Lung (tissue), 12 donors: ENCODE data around the gene NARF. TPM values are rescaled to one million over a fixed set of nuclear protein-coding genes. Genes with fewer than 3 reads are reported as not detected.
A peak's percentile ranks its signal among the peaks of the same experiment; 100 is the strongest.

Experiments
- ATAC-seq: fragments of 200-7000 bp; cut with Tn5 transposase; one replicate; pipeline ENCODE4 v1.9.1; 2020; ENCODE audit warnings: moderate number of reproducible peaks; ENCODE audit not compliant: insufficient read depth, low FRiP score
- DNase-seq, 3 donors: peaks; one replicate each; pipeline ENCODE4 v3.0.0-alpha.2; 2013 to 2017
- H3K27ac ChIP-seq, 2 donors: one replicate each; pipeline ENCODE4 v1.5.1; 2013; ENCODE audit warnings: mild to moderate bottlenecking in 2 of 2, moderate library complexity in 2 of 2, control low read depth in 1 of 2, inconsistent platforms in 1 of 2, low read depth in 1 of 2, low read length in 1 of 2
- H3K27me3 ChIP-seq, 3 donors: one replicate each; pipeline ENCODE4 v1.5.1; 2013; ENCODE audit warnings: low read length in 2 of 3; ENCODE audit not compliant: control insufficient read depth in 3 of 3, insufficient read depth in 3 of 3
- H3K36me3 ChIP-seq, 4 donors: one replicate each; pipeline ENCODE4 v1.5.1; 2013; ENCODE audit warnings: low read length in 4 of 4, mild to moderate bottlenecking in 1 of 4, moderate library complexity in 1 of 4; ENCODE audit not compliant: control insufficient read depth in 4 of 4, insufficient read depth in 4 of 4
- H3K4me1 ChIP-seq, 5 donors: one replicate each; pipeline ENCODE4 v1.5.1; 2013; ENCODE audit warnings: low read length in 5 of 5, mild to moderate bottlenecking in 2 of 5, moderate library complexity in 1 of 5; ENCODE audit not compliant: control insufficient read depth in 5 of 5, insufficient read depth in 5 of 5
- H3K4me3 ChIP-seq: one replicate; pipeline ENCODE4 v1.5.1; 2013; ENCODE audit warnings: mild to moderate bottlenecking, control low read depth, moderate library complexity
- H3K9ac ChIP-seq, 2 donors: one replicate each; pipeline ENCODE4 v1.5.1; 2013; ENCODE audit warnings: low read length in 2 of 2, control low read depth in 1 of 2; ENCODE audit not compliant: insufficient read depth in 1 of 2
- H3K9me3 ChIP-seq, 4 donors: one replicate each; pipeline ENCODE4 v1.5.1; 2013; ENCODE audit warnings: low read length in 3 of 4, mild to moderate bottlenecking in 1 of 4, moderate library complexity in 1 of 4; ENCODE audit not compliant: control insufficient read depth in 4 of 4, insufficient read depth in 3 of 4
- WGBS, 2 donors: extraction: QIAGEN DNeasy Blood & Tissue Kit; methylation state at CpG; one replicate each; pipeline ENCODE4 v1.1.7; 2013; 5-methylcytosine and 5-hydroxymethylcytosine counted together
- polyA plus RNA-seq, 2 donors: library from polyadenylated mRNA; stranded (reverse); fragments of 200-250 nt; gene quantifications; one replicate each; pipeline ENCODE4 v1.2.1, GENCODE V29; 2013
- total RNA-seq, 2 donors: library from RNA; depleted of rRNA in 1 of 2; stranded (reverse); fragments of >200 nt in 1 of 2; gene quantifications; one replicate each; pipeline ENCODE4 v1.2.1, GENCODE V29; 2014 to 2021
- TF ChIP-seq, protein P1 (sequence below): IDR thresholded peaks from 2 replicates; pipeline ENCODE4 v1.5.1; 2012; ENCODE audit warnings: mild to moderate bottlenecking; ENCODE audit errors: control extremely low read depth, extremely low read depth
- donor health status: control.
- donor health status: control.
- donor health status: Bipolar disorder and iron deficiency.
- donor health status: healthy.
- donor health status: DM: yes; HTN: yes; CAD: no.

The NARF gene
- total and polyA plus RNA-seq, 4 donors, result 54.7 to 60.1 (median 58.7) TPM

DNA sequence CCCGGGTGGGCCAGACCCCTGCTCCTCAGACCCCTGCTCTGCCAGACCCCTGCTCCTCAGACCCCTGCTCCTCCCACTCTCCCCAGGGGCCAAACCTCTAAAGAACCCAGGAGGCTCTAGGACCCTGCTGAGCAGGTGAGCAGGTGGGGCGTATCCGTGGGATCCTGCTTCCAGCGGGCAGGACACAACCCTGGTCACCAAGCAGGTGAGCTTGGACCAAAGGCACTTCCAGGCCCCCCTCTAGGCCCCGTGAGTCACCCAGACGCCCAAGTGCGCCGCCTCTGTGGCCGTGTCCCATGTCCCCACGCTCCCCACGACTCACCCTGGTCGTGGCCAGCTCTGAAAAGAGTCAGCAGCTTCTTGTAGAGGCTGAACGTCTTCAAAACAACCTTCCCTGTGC, 13.0 kb upstream of the NARF start:
- Histone ChIP-seq H3K4me3 (no peak overlapping the region), H3K27ac (peak overlapping the region in 1 of 2 donors; percentile 28), H3K9me3 (no peaks in the 10 kb centered on the region), H3K9ac (no peak overlapping the region), H3K27me3 (no peaks in the 10 kb centered on the region), H3K36me3 (peaks cover 0 to 47% (median 7%) of the 10 kb centered on the region in 4 donors), H3K4me1 (peaks cover 0 to 20% (median 5%) of the 10 kb centered on the region in 5 donors)
- DNase-seq (no peak), ATAC-seq (no peak)
- 80 to 88% methylated on average over 12 to 13 of the region's 13 CpGs for WGBS, 2 donors
- TF ChIP-seq, protein P1, sequence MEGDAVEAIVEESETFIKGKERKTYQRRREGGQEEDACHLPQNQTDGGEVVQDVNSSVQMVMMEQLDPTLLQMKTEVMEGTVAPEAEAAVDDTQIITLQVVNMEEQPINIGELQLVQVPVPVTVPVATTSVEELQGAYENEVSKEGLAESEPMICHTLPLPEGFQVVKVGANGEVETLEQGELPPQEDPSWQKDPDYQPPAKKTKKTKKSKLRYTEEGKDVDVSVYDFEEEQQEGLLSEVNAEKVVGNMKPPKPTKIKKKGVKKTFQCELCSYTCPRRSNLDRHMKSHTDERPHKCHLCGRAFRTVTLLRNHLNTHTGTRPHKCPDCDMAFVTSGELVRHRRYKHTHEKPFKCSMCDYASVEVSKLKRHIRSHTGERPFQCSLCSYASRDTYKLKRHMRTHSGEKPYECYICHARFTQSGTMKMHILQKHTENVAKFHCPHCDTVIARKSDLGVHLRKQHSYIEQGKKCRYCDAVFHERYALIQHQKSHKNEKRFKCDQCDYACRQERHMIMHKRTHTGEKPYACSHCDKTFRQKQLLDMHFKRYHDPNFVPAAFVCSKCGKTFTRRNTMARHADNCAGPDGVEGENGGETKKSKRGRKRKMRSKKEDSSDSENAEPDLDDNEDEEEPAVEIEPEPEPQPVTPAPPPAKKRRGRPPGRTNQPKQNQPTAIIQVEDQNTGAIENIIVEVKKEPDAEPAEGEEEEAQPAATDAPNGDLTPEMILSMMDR, result no peak

DNA sequence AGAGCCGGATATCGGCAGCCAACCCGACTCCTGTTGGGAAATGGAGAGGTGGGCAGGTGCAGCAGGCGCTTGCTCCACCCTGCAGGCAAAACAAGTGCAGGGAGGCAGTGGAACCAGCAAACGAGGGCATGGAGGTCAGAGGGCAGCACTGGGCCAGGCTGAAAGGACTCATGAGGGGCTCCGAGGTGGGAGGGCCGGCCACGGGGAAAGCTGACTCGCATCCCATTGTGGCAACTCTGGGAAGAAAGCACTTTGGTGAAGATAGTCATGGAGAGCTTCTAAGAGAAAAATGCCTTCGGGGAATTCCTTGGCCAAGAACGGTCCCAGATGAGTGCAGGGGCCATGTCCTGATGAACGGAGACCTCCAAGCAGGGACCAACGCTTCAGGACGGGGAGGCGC, 12.4 kb upstream of the NARF start:
- peaks cover 0 to 47% (median 7%) of the 10 kb centered on the region in 4 donors for H3K36me3 ChIP-seq
- ATAC-seq, result no peak
- H3K4me3 ChIP-seq, result no peak overlapping the region
- DNase-seq, result no peak
- H3K27me3 ChIP-seq, result no peaks in the 10 kb centered on the region
- H3K9ac ChIP-seq, result no peak overlapping the region
- H3K9me3 ChIP-seq, result no peaks in the 10 kb centered on the region
- TF ChIP-seq, protein P1, result no peak
- WGBS, 2 donors, result 91 to 93% methylated on average over 15 of the region's 15 CpGs
- peaks cover 2 to 20% (median 5%) of the 10 kb centered on the region in 5 donors for H3K4me1 ChIP-seq
- no peak overlapping the region for H3K27ac ChIP-seq

DNA sequence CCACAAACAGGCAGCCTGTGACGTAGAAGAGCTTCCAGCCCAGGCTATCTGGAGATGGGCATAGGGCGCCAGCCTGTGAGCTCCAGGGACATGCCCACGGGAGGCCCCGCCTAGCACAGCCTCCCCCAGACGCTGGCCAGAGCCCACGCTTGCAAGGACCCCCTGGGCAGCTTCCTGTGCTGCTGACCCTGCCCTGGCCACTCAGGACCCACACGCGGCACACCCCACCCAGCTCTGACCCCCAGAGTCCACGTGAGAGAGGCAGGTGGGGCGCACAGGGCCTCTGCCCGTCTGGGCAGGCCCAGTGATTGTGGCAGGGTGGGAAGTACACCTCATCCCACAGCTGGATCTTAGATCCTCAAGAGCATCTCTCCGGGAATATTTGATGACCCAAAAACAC, 11.9 kb upstream of the NARF start:
- Histone ChIP-seq H3K27me3 (no peaks in the 10 kb centered on the region), H3K9ac (no peak overlapping the region), H3K4me3 (no peak overlapping the region), H3K9me3 (no peaks in the 10 kb centered on the region), H3K4me1 (peaks cover 5 to 22% (median 9%) of the 10 kb centered on the region in 5 donors), H3K36me3 (peaks cover 0 to 44% (median 7%) of the 10 kb centered on the region in 4 donors), H3K27ac (no peak overlapping the region)
- DNase-seq (no peak), ATAC-seq (no peak)
- WGBS, 2 donors, result 88 to 92% methylated on average over 12 of the region's 12 CpGs
- TF ChIP-seq, protein P1, result no peak

DNA sequence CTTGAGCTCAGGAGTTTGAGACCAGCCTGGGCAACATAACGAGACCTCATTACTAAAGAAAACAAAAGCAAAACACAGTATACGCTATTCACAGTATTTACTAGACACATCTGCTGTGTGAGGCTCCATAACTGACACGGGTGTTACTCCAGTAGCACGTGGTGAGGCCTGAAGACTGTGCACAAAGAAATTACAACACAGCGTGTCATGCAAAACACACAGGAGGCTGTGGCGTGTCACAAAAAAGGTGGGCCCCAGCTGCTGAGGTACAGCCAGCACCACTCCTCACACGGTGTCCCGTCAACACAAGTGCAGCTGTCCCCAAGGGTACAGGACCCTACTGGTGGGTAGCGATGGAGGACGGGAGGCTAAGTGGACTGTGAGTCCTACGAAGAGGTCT, 10.7 kb upstream of the NARF start:
- Histone ChIP-seq H3K4me3 (no peak overlapping the region), H3K27ac (no peak overlapping the region), H3K27me3 (no peaks in the 10 kb centered on the region), H3K9me3 (no peaks in the 10 kb centered on the region), H3K36me3 (peaks cover 0 to 32% (median 4%) of the 10 kb centered on the region in 4 donors), H3K9ac (no peak overlapping the region), H3K4me1 (peaks cover 5 to 22% (median 9%) of the 10 kb centered on the region in 5 donors)
- WGBS, 2 donors, result 95% methylated on average over 11 of the region's 11 CpGs
- DNase-seq, result no peak
- TF ChIP-seq, protein P1, result no peak
- no peak for ATAC-seq
